Stimulated activated memory B cell treated with anti-CD40 and anti-IgM and Interleukin-4, amounts not matched to agents 10 μg/mL and 1 μg/mL and 100 μg/mL, for 72 hours (primary cell): ENCODE data around the gene BZW1.
A peak's percentile ranks its signal among the peaks of the same experiment; 100 is the strongest.

Experiments used
- ATAC-seq: fragments of 150-1000 bp; cut with Tn5 transposase; 2 replicates; pipeline ENCODE4 v1.10.0; 2021
- H3K27ac Mint-ChIP-seq: one replicate; pipeline ENCODE4 v1.8.0; 2022; ENCODE audit warnings: mild to moderate bottlenecking, mixed read lengths
- H3K27me3 Mint-ChIP-seq: one replicate; pipeline ENCODE4 v1.8.0; 2022; ENCODE audit warnings: mixed read lengths
- H3K36me3 Mint-ChIP-seq: one replicate; pipeline ENCODE4 v1.8.0; 2022; ENCODE audit warnings: mixed read lengths
- H3K4me1 Mint-ChIP-seq: one replicate; pipeline ENCODE4 v1.8.0; 2022; ENCODE audit warnings: mixed read lengths
- H3K4me3 Mint-ChIP-seq: one replicate; pipeline ENCODE4 v1.8.0; 2022; ENCODE audit warnings: mild to moderate bottlenecking, moderate library complexity, mixed read lengths
- H3K9me3 Mint-ChIP-seq: one replicate; pipeline ENCODE4 v1.8.0; 2022; ENCODE audit warnings: mixed read lengths

BZW1 gene

GRCh38 chr2:200811333-200812121, at the start of gene BZW1:
Gene BZW1 (plus strand): TSS chr2:200811910. CDS start chr2:200813218, 1,308 bp downstream.
- Mint-ChIP-seq H3K36me3 (peaks cover 28% of the 10 kb centered on the region), H3K4me3 (peak within 1 kb of the TSS; percentile 91), H3K9me3 (no peaks in the 10 kb centered on the region), H3K27me3 (no peaks in the 10 kb centered on the region), H3K4me1 (peaks cover 35% of the 10 kb centered on the region), H3K27ac (peak within 1 kb of the TSS; percentile 99)
- peak; percentile 93 for ATAC-seq

GRCh38 chr2:200762127-200762526, 49.6 kb upstream of the BZW1 start:
- no peaks in the 10 kb centered on the region for H3K9me3 Mint-ChIP-seq
- H3K27me3 Mint-ChIP-seq, result peaks cover 33% of the 10 kb centered on the region
- H3K4me1 Mint-ChIP-seq, result no peaks in the 10 kb centered on the region
- no peaks in the 10 kb centered on the region for H3K36me3 Mint-ChIP-seq
- no peak for ATAC-seq
- no peak overlapping the region for H3K4me3 Mint-ChIP-seq
- no peak overlapping the region for H3K27ac Mint-ChIP-seq

GRCh38 chr2:200763422-200763821, 48.3 kb upstream of the BZW1 start:
- Mint-ChIP-seq H3K4me3 (no peak overlapping the region), H3K36me3 (no peaks in the 10 kb centered on the region), H3K9me3 (no peaks in the 10 kb centered on the region), H3K4me1 (no peaks in the 10 kb centered on the region), H3K27ac (no peak overlapping the region), H3K27me3 (peaks cover 30% of the 10 kb centered on the region)
- no peak for ATAC-seq

- ATAC-seq, result no peak
- Mint-ChIP-seq H3K4me1 (no peaks in the 10 kb centered on the region), H3K27ac (no peak overlapping the region), H3K36me3 (no peaks in the 10 kb centered on the region), H3K4me3 (no peak overlapping the region), H3K9me3 (no peaks in the 10 kb centered on the region), H3K27me3 (peaks cover 23% of the 10 kb centered on the region)
Measured at GRCh38 chr2:200765139-200765951, 46.4 kb upstream of the BZW1 start.

GRCh38 chr2:200765995-200766660, 45.6 kb upstream of the BZW1 start:
- Mint-ChIP-seq H3K27ac (no peak overlapping the region), H3K36me3 (no peaks in the 10 kb centered on the region), H3K9me3 (no peaks in the 10 kb centered on the region), H3K4me1 (no peaks in the 10 kb centered on the region), H3K4me3 (no peak overlapping the region), H3K27me3 (peaks cover 20% of the 10 kb centered on the region)
- no peak for ATAC-seq

GRCh38 chr2:200767111-200767885, 44.4 kb upstream of the BZW1 start:
- Mint-ChIP-seq H3K4me1 (no peaks in the 10 kb centered on the region), H3K4me3 (no peak overlapping the region), H3K9me3 (no peaks in the 10 kb centered on the region), H3K27ac (no peak overlapping the region), H3K27me3 (peaks cover 13% of the 10 kb centered on the region), H3K36me3 (no peaks in the 10 kb centered on the region)
- peak; percentile 18 for ATAC-seq

GRCh38 chr2:200770847-200771246, 40.9 kb upstream of the BZW1 start:
- peaks cover 16% of the 10 kb centered on the region for H3K27me3 Mint-ChIP-seq
- H3K4me1 Mint-ChIP-seq, result no peaks in the 10 kb centered on the region
- H3K4me3 Mint-ChIP-seq, result no peak overlapping the region
- ATAC-seq, result no peak
- H3K27ac Mint-ChIP-seq, result no peak overlapping the region
- peaks cover 8% of the 10 kb centered on the region for H3K9me3 Mint-ChIP-seq
- H3K36me3 Mint-ChIP-seq, result no peaks in the 10 kb centered on the region

GRCh38 chr2:200772620-200773019, 39.1 kb upstream of the BZW1 start:
- Mint-ChIP-seq H3K27ac (no peak overlapping the region), H3K4me1 (no peaks in the 10 kb centered on the region)

GRCh38 chr2:200773083-200773482, 38.6 kb upstream of the BZW1 start:
- no peaks in the 10 kb centered on the region for H3K4me1 Mint-ChIP-seq
- peaks cover 8% of the 10 kb centered on the region for H3K9me3 Mint-ChIP-seq
- no peaks in the 10 kb centered on the region for H3K36me3 Mint-ChIP-seq
- H3K27ac Mint-ChIP-seq, result no peak overlapping the region
- no peak for ATAC-seq
- H3K27me3 Mint-ChIP-seq, result peaks cover 16% of the 10 kb centered on the region
- no peak overlapping the region for H3K4me3 Mint-ChIP-seq

More at GRCh38 chr2:200772620-200773019, 39.1 kb upstream of the BZW1 start:
- ATAC-seq, result no peak
- Mint-ChIP-seq H3K4me3 (no peak overlapping the region), H3K36me3 (no peaks in the 10 kb centered on the region), H3K9me3 (peaks cover 8% of the 10 kb centered on the region), H3K27me3 (peaks cover 16% of the 10 kb centered on the region)

- Mint-ChIP-seq H3K4me3 (no peak overlapping the region), H3K27ac (no peak overlapping the region), H3K36me3 (no peaks in the 10 kb centered on the region), H3K4me1 (no peaks in the 10 kb centered on the region), H3K9me3 (peaks cover 8% of the 10 kb centered on the region), H3K27me3 (peaks cover 17% of the 10 kb centered on the region)
- ATAC-seq, result no peak
Measured at GRCh38 chr2:200774920-200775319, 36.8 kb upstream of the BZW1 start.

GRCh38 chr2:200777275-200777674, 34.4 kb upstream of the BZW1 start:
- ATAC-seq, result no peak
- Mint-ChIP-seq H3K9me3 (peaks cover 8% of the 10 kb centered on the region), H3K27me3 (peaks cover 24% of the 10 kb centered on the region), H3K27ac (no peak overlapping the region), H3K36me3 (no peaks in the 10 kb centered on the region), H3K4me3 (no peak overlapping the region), H3K4me1 (no peaks in the 10 kb centered on the region)

GRCh38 chr2:200778038-200778437, 33.7 kb upstream of the BZW1 start:
- H3K27me3 Mint-ChIP-seq, result peaks cover 20% of the 10 kb centered on the region
- ATAC-seq, result no peak
- no peak overlapping the region for H3K27ac Mint-ChIP-seq
- H3K36me3 Mint-ChIP-seq, result no peaks in the 10 kb centered on the region
- H3K9me3 Mint-ChIP-seq, result peaks cover 6% of the 10 kb centered on the region
- H3K4me1 Mint-ChIP-seq, result no peaks in the 10 kb centered on the region
- no peak overlapping the region for H3K4me3 Mint-ChIP-seq

- ATAC-seq, result no peak
- Mint-ChIP-seq H3K4me1 (no peaks in the 10 kb centered on the region), H3K27ac (no peak overlapping the region), H3K9me3 (peaks cover under 1% of the 10 kb centered on the region), H3K4me3 (no peak overlapping the region), H3K27me3 (peaks cover 14% of the 10 kb centered on the region), H3K36me3 (no peaks in the 10 kb centered on the region)
Measured at GRCh38 chr2:200779214-200779613, 32.5 kb upstream of the BZW1 start.

GRCh38 chr2:200781616-200782015, 30.1 kb upstream of the BZW1 start:
- Mint-ChIP-seq H3K4me1 (no peaks in the 10 kb centered on the region), H3K27ac (no peak overlapping the region), H3K36me3 (no peaks in the 10 kb centered on the region), H3K27me3 (peaks cover 23% of the 10 kb centered on the region), H3K9me3 (no peaks in the 10 kb centered on the region), H3K4me3 (no peak overlapping the region)
- ATAC-seq, result no peak

- Mint-ChIP-seq H3K36me3 (no peaks in the 10 kb centered on the region), H3K4me3 (no peak overlapping the region), H3K27ac (no peak overlapping the region), H3K27me3 (peaks cover 23% of the 10 kb centered on the region), H3K4me1 (no peaks in the 10 kb centered on the region), H3K9me3 (no peaks in the 10 kb centered on the region)
- no peak for ATAC-seq
Measured at GRCh38 chr2:200782251-200782650, 29.5 kb upstream of the BZW1 start.
